ENCODE data around the gene CLDN15. TPM values are rescaled to one million over a fixed set of nuclear protein-coding genes. Genes with fewer than 3 reads are reported as not detected.
"Not testable (repeated sequence)": the region's sequence is repeated elsewhere in the genome, so short reads cannot be mapped to it uniquely, and the experiment has no call there.

CLDN15 gene
- polyA plus RNA-seq, 2 of the 4 experiments (the other 2 are of a cell fraction): 9.6 to 12.9 TPM

GRCh38 chr7:101207459-101207858, 30.1 kb downstream of the CLDN15 start:
- CTCF ChIA-PET: interaction anchor here (1.1 to 10.4 kb wide), 5 partner anchors 10 to 467 kb away, joined by 3 to 93 read pairs (median 7); partner anchors contain the start of genes PLOD3 and ZNHIT1
- POLR2A ChIA-PET: interaction anchor here (1.1 kb wide), 1 partner anchor 10 kb away, joined by 3 read pairs; the partner anchor contains the start of gene PLOD3
- WGBS (ENCODE audit: missing lambda C conversion rate): 94% methylated on average over 16 of the region's 17 CpGs
- FAIRE-seq: no peak
- Histone ChIP-seq H3K4me2 (no peak overlapping the region), H3K27ac (no peak overlapping the region), H3K4me1 (no peaks in the 10 kb centered on the region), H3K4me3 (no peak overlapping the region), H3K9me3 (no peaks in the 10 kb centered on the region)
- TF ChIP-seq CBX2 (IDR thresholded peaks at IDR 0.05; ENCODE audit: borderline replicate concordance, low read depth) (no peak), KDM5A (IDR thresholded peaks at IDR 0.05) (no peak), TP53 (CRISPR knock-in tag; IDR thresholded peaks at IDR 0.05) (no peak), HOXB13 (CRISPR knock-in tag; IDR thresholded peaks at IDR 0.05; ENCODE audit: low read depth) (no peak), RARB (CRISPR knock-in tag; IDR thresholded peaks at IDR 0.05) (no peak)
- no peak for DNase-seq (ENCODE audit: low read depth in 1 of 2, low spot score in 1 of 2)
- no peak for ATAC-seq

- no peak for TF ChIP-seq RCOR1 (IDR thresholded peaks at IDR 0.05; ENCODE audit: low read depth, low read length)
- no peak for TF ChIP-seq JUN (IDR thresholded peaks at IDR 0.05)
- no peak for TF ChIP-seq POLR2AphosphoS2 (conservative IDR thresholded peaks at IDR 0.05; ENCODE audit: low read length)
- TF ChIP-seq CBX2 (IDR thresholded peaks at IDR 0.05; ENCODE audit: borderline replicate concordance, low read depth): no peak
- TF ChIP-seq SMC3 (IDR thresholded peaks at IDR 0.05): no peak
- no peak for TF ChIP-seq E2F6 (IDR thresholded peaks at IDR 0.05; ENCODE audit: borderline replicate concordance, low read depth)
- no peak for TF ChIP-seq SREBF2 (IDR thresholded peaks at IDR 0.05)
- TF ChIP-seq EHMT2 (IDR thresholded peaks at IDR 0.05; ENCODE audit: low read depth): no peak
- TF ChIP-seq TFCP2L1 (CRISPR knock-in tag; IDR thresholded peaks at IDR 0.05): no peak
- TF ChIP-seq NFE2L2 (conservative IDR thresholded peaks at IDR 0.05; ENCODE audit: low read length): no peak
- no peak for TF ChIP-seq MAZ (IDR thresholded peaks at IDR 0.05; ENCODE audit: borderline replicate concordance, low read depth, low read length)
- no peak for FAIRE-seq
- Histone ChIP-seq H3K4me2 (no peak overlapping the region), H3K4me1 (no peaks in the 10 kb centered on the region), H3K27ac (no peak overlapping the region), H3K4me3 (no peak overlapping the region), H3K9me3 (no peaks in the 10 kb centered on the region)
- ChIA-PET CTCF (interaction anchor here (2.1 to 10.4 kb wide), 2 partner anchors 11 to 13 kb away, joined by 13 to 93 read pairs; partner anchors contain the start of genes PLOD3 and ZNHIT1), POLR2A (no interaction called here)
- 88% methylated on average over 19 of the region's 19 CpGs for WGBS (ENCODE audit: missing lambda C conversion rate)
- ATAC-seq: no peak
- DNase-seq (ENCODE audit: low read depth in 1 of 2, low spot score in 1 of 2): no peak
Observed at GRCh38 chr7:101206665-101207042, 30.9 kb downstream of the CLDN15 start.

- no peak overlapping the region for H3K4me2 ChIP-seq
- FAIRE-seq (no peak), DNase-seq (ENCODE audit: low read depth in 1 of 2, low spot score in 1 of 2) (no peak), ATAC-seq (no peak)
- ChIA-PET POLR2A (interaction anchor here (1.7 kb wide), 1 partner anchor 12 kb away, joined by 4 read pairs; the partner anchor contains the start of genes PLOD3 and ZNHIT1), CTCF (interaction anchor here (1.8 to 10.4 kb wide), 3 partner anchors 11 to 62 kb away, joined by 9 to 93 read pairs (median 13); partner anchors contain the start of genes PLOD3 and ZNHIT1)
- TF ChIP-seq CEBPB (IDR thresholded peaks at IDR 0.05): no peak
- H3K4me3 ChIP-seq: no peak overlapping the region
- no peak overlapping the region for H3K27ac ChIP-seq
- WGBS (ENCODE audit: missing lambda C conversion rate): 85% methylated on average over 32 of the region's 32 CpGs
- no peaks in the 10 kb centered on the region for H3K9me3 ChIP-seq
- peaks cover 2% of the 10 kb centered on the region for H3K4me1 ChIP-seq
Observed at GRCh38 chr7:101205901-101206664, 31.5 kb downstream of the CLDN15 start.

- CTCF ChIA-PET: interaction anchor here (0.5 to 10.4 kb wide), 9 partner anchors 9 to 111 kb away, joined by 3 to 93 read pairs (median 3); partner anchors contain the start of gene PLOD3
- H3K4me3 ChIP-seq; FAIRE-seq; DNase-seq (ENCODE audit: low read depth in 1 of 2, low spot score in 1 of 2); H3K9me3 ChIP-seq; H3K27ac ChIP-seq; H3K4me2 ChIP-seq; ATAC-seq: not testable (repeated sequence)
- 69% methylated on average over 22 of the region's 22 CpGs for WGBS (ENCODE audit: missing lambda C conversion rate)
- H3K4me1 ChIP-seq: peaks cover 10% of the 10 kb centered on the region
- POLR2A ChIA-PET: interaction anchor here (1.7 kb wide), 1 partner anchor 14 kb away, joined by 4 read pairs; the partner anchor contains the start of genes PLOD3 and ZNHIT1
Observed at GRCh38 chr7:101203740-101204738, 33.6 kb downstream of the CLDN15 start.
